Activated CD4-positive, CD25-positive, alpha-beta regulatory T cell treated with anti-CD3 and anti-CD28 coated beads, Interleukin-2, amount 50 U/mL, for 24 hours (primary cell): ENCODE results near the gene HAT1.
"Not testable (repeated sequence)": the region's sequence is repeated elsewhere in the genome, so short reads cannot be mapped to it uniquely, and the experiment has no call there.

ENCODE experiments used
- ATAC-seq, 2 donors: fragments of 150-1000 bp; cut with Tn5 transposase; one replicate each; pipeline ENCODE4 v1.10.0; 2021; ENCODE audit warnings: mild to moderate bottlenecking in 1 of 2, moderate library complexity in 1 of 2

The HAT1 gene, protein sequence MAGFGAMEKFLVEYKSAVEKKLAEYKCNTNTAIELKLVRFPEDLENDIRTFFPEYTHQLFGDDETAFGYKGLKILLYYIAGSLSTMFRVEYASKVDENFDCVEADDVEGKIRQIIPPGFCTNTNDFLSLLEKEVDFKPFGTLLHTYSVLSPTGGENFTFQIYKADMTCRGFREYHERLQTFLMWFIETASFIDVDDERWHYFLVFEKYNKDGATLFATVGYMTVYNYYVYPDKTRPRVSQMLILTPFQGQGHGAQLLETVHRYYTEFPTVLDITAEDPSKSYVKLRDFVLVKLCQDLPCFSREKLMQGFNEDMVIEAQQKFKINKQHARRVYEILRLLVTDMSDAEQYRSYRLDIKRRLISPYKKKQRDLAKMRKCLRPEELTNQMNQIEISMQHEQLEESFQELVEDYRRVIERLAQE

GRCh38 chr2:171922230-171923022, at the start of gene HAT1:
Gene HAT1, plus strand, starts transcription at chr2:171922461. Its CDS starts 40 bp downstream, at chr2:171922501.
- ATAC-seq: peak; percentile 97

DNA sequence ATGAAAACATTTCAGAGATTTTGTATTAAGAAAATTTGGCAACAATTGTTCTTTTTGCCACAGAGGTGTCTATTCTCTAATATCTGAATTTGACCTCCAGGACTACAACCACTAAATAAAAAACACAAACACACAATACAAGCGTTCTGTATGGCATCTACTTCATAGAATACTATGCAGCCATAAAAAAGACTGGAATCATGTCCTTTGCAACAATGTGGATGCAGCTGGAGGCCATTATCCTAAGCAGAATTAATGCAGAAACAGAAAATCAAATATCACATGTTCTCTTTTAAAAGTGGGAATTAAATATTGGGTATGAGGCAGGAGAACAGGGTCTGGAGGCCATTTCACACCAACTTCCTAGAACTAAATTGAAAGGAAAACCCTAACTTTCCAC, 47.7 kb upstream of the HAT1 start:
- no peak for ATAC-seq

GRCh38 chr2:171874963-171875362, 47.3 kb upstream of the HAT1 start:
- ATAC-seq: no peak

- ATAC-seq: no peak
Observed at GRCh38 chr2:171878481-171878993, 43.7 kb upstream of the HAT1 start.

GRCh38 chr2:171879865-171880264, 42.4 kb upstream of the HAT1 start:
- no peak for ATAC-seq

DNA sequence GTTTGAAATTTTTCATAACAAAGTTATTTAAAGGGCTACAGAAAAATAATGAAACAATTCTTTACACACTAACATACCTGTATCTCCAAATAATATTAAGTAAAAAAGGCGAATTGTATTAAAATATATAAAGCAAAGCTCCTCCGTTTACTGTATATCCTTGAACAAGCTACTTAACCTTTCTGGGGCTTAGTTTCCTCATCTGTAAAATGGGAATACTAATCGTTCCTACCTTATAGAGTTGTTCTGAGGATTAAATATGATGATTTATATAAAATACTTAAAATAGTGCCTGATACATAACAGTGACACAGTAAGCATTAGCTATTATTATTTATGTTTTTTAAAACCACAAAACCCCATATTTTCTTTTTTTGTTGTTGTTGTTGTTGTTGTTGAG, 41.5 kb upstream of the HAT1 start:
- ATAC-seq: no peak

GRCh38 chr2:171882089-171882769, 40.0 kb upstream of the HAT1 start:
- peak; percentile 41 to 48 for ATAC-seq

DNA sequence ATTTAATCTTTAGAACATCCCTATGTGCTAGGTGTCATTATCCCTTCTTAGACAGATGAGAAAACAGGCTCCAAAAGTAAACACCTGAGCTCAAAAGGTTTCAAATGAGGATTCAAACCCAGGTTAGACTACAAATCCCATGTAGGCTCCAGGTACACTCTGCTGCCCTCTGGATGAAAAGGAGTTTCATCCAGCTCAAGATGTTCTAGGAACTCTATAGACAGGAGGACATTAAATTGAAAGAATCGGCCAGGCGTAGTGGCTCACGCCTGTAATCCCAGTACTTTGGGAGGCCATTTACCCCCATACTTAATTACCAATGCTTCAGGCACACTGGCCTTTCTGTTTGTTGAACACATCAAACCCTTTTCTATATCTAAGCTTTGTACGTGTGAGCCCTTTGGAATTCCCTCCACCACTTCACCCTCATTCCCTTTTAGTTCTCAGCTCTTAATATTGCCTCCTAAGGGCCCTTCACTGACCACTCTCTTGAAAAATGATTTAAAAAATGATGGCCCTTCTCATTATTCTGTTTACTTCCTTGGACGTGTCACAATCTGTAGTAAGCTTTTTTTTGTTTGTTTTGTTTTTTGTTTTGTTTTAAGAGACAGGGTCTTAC, 38.9 kb upstream of the HAT1 start:
- no peak for ATAC-seq

DNA sequence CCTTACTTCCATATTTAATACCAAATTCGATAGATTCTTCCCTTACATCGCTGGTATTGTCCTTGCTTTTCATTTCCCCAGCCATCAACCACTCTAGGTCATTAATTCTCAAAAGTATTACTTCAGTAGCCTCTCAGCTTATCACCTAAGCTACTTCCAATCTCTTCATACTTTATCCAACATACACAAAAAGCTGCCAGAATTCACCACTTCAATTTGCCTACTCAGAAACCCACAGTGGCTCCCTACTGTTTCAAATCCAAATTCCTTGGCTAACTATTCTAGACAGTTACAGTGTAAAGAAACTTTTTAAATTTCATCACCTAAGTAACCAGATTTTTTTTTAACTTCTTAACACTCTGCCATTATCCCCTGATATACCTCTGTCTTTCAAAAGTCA, 32.9 kb upstream of the HAT1 start:
- ATAC-seq: no peak

- no peak for ATAC-seq
Observed at GRCh38 chr2:171889808-171890207, 32.5 kb upstream of the HAT1 start.

DNA sequence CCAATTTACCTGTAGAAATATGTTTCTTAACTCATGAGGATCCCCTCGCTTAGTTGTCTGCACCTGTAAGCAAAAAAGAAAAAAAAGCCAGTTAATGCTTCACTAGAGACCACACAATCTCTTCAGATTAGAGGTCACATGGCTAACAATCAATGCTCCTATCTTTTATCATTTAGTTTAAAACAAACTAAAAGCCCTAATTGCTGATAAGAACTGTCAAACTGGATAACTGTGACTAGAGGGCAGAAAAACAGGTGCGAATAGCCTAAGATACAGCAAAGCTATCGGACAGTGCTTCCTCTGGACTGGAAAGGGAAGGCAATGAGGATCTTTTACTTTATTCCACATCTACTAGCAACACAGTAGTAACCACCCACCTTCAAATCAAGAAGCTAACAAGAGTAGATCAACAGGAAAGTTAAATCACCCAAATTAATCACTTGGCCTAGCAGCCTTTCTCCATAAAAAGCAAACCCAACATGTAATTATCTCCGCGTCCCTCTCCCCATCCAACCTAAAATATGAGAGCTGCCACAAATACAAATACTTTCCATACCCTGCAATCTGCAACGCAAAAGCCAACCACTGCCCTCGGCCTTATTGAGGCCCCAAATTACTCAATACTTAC, 29.0 kb upstream of the HAT1 start:
- ATAC-seq: no peak

DNA sequence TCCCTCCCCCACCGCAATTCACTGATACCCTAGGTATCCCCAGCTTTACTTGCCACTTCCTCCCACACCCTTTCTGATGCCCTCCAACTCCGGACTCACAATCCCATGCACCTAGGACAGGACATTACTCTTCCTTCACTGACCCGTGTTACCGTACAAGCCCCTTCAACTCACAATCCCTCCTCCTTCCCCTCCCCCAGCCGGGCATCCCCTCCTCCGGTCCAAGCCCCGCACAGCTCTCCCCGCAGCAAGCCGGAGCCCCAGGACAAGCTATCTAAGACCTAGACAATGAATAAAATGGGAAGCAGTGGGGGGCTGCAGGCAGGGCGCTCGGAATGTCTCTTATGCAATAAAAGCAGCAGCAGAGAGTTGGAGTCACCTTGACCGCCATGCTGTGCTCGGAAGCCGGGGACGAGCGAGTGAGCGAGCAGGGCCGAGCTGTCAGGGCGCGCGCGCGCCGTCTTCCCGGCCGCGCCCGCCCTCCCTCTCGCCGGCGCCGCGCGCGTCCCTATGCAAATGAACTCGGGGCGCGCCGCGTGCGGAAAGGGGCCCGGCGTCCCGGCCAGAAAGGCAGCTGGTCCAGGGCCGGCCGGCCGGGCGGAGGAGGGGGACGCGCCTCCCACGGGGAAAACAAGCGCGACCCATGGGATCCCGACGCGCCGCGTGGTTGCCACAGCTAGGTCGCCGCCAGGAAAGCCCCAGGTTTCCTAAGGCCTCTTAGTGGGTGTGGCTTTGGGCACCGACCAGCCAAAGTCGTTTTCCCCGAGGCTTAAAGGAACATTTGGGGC, 28.2 kb upstream of the HAT1 start, which contains the start of gene SLC25A12:
Gene SLC25A12, minus strand, starts transcription at position 421 of the 788 bp plus-strand sequence. Its CDS starts 30 bp downstream, at position 391.
- peak; percentile 95 to 98 for ATAC-seq

DNA sequence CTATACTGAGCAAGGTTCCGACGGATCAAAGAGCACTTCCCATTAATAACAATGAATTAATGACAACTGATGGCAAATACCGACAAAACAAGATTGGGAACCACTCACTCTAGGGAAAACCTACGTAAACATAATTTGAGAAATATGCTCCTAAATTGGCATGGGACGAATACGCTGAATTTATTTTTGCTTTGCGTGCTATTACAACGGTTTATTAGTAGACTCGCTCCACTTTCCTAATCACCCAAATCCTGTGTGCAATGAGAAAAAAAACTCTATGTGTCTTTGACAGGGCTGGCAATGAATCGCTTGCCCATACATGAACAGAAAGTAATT, 27.7 kb upstream of the HAT1 start:
- no peak for ATAC-seq

- ATAC-seq: no peak
Observed at GRCh38 chr2:171895786-171896185, 26.5 kb upstream of the HAT1 start.

GRCh38 chr2:171899623-171900282, 22.5 kb upstream of the HAT1 start:
- ATAC-seq: not testable (repeated sequence)

DNA sequence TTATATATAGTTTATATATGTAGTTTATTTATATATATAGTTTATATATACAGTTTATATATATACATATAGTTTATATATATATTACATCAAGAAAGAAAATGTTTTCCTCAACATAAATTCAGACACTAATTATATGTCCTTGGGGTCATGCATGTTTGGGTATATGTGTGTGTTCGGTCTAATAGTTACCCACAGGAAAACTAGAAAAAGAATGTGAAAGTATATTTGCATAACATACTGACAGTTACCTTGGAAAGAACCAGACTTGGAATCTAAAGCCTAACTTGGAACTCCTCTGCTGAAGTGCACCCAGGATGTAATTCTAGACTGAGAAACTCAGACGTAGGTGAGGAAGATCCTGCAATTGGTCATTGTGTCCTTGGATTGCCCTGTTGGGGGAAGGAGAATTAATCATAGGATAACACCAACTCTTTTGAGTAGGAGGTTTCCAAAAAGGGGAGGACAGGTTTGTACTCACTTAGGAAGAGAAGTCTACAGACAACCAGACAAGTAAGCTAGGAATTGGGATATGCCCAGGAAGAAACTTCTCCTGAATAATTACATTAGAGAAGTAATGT, 19.3 kb upstream of the HAT1 start:
- no peak for ATAC-seq

- no peak for ATAC-seq
Observed at GRCh38 chr2:171908235-171908634, 14.0 kb upstream of the HAT1 start.

DNA sequence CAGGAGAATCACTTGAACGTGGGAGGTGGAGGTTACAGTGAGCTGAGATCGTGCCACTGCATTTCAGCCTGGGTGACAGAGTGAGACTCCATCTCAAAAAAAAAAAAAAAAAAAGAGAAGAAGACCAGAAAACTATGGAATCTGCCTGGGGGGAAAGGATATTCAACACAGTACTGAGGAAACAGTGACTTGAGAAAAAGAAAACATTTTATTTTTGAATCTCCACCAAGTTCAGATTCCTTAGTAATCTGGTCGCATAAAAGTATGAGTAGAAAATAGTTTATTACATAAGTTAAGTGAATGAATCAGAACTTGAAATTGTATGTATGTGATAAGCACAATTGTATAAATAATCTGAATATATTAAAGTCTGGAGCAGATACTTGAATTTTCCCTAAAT, 13.0 kb upstream of the HAT1 start:
- no peak for ATAC-seq

GRCh38 chr2:171910494-171910893, 11.8 kb upstream of the HAT1 start:
- ATAC-seq: peak; percentile 35 to 62

DNA sequence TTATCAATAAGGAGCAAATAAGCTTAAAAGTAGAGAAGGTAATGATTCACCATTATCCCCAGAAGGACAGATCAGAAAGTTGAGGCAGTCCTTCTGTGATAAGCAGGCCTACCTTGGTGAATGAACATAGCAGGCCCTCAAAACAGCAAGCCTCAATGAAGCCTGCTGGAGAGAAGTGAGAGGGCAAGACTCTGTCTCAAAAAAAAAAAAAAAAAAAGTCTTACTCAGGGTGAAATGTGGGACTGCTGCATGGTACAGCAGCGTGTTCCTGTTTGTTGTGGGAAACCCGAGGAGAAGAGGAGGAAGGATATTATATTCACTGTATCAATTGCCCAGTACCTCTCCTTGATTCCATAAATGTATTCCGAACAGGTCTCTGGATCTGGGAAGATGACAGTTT, 8.7 kb upstream of the HAT1 start:
- ATAC-seq: no peak
